Urinary bladder (tissue), 4 donors: ENCODE data around the gene YEATS4. TPM values are rescaled to one million over a fixed set of nuclear protein-coding genes. Genes with fewer than 3 reads are reported as not detected.

Experiments
- DNase-seq: peaks from one replicate; pipeline ENCODE4 v3.0.0-alpha.2; 2015; ENCODE audit errors: extremely low spot score
- H3K27ac ChIP-seq: one replicate; pipeline ENCODE4 v1.5.1; 2013; ENCODE audit warnings: low read depth, mild to moderate bottlenecking, moderate library complexity
- H3K36me3 ChIP-seq: one replicate; pipeline ENCODE4 v1.6.1; 2013; ENCODE audit warnings: mild to moderate bottlenecking, moderate library complexity; ENCODE audit not compliant: insufficient read depth
- H3K4me1 ChIP-seq: one replicate; pipeline ENCODE4 v1.6.1; 2013; ENCODE audit warnings: mild to moderate bottlenecking, moderate library complexity; ENCODE audit not compliant: insufficient read depth
- H3K4me3 ChIP-seq: one replicate; pipeline ENCODE4 v1.5.1; 2013; ENCODE audit warnings: low read depth, low read length
- WGBS: extraction: QIAGEN DNeasy Blood & Tissue Kit; methylation state at CpG from one replicate; pipeline ENCODE4 v1.1.7; 2013; 5-methylcytosine and 5-hydroxymethylcytosine counted together
- polyA plus RNA-seq: library from polyadenylated mRNA; stranded (reverse); fragments of 200-250 nt; gene quantifications from one replicate; pipeline ENCODE4 v1.2.3, GENCODE V29; 2013
- total RNA-seq: library from RNA; depleted of rRNA; stranded (reverse); fragments of >200 nt; gene quantifications from one replicate; pipeline ENCODE4 v1.2.3, GENCODE V29; 2014
- donor health status: healthy with polysubstance abuse.
- donor health status: healthy.

YEATS4 gene
- total and polyA plus RNA-seq, 2 donors = 15.2 to 24.0 TPM

GRCh38 chr12:69389831-69390230 is 30.3 kb downstream of the YEATS4 start:
- DNase-seq = no peak
- no peaks in the 10 kb centered on the region for H3K36me3 ChIP-seq
- H3K4me1 ChIP-seq = no peaks in the 10 kb centered on the region
- 20% methylated on average over 1 of the region's 1 CpG for WGBS
- no peak overlapping the region for H3K4me3 ChIP-seq
- H3K27ac ChIP-seq = no peak overlapping the region

GRCh38 chr12:69392179-69392928 is 32.8 kb downstream of the YEATS4 start:
- WGBS = 98% methylated on average over 1 of the region's 1 CpG

GRCh38 chr12:69396041-69396440 is 36.5 kb downstream of the YEATS4 start:
- H3K36me3 ChIP-seq = no peaks in the 10 kb centered on the region
- H3K4me3 ChIP-seq = no peak overlapping the region
- H3K4me1 ChIP-seq = no peaks in the 10 kb centered on the region
- WGBS = 77% methylated on average over 1 of the region's 1 CpG
- DNase-seq = no peak
- H3K27ac ChIP-seq = no peak overlapping the region

More at GRCh38 chr12:69392179-69392928, 32.8 kb downstream of the YEATS4 start:
- no peak for DNase-seq
- H3K4me1 ChIP-seq = no peaks in the 10 kb centered on the region
- H3K36me3 ChIP-seq = no peaks in the 10 kb centered on the region
- no peak overlapping the region for H3K27ac ChIP-seq
- H3K4me3 ChIP-seq = no peak overlapping the region

- Histone ChIP-seq H3K4me1 (no peaks in the 10 kb centered on the region), H3K36me3 (no peaks in the 10 kb centered on the region), H3K4me3 (no peak overlapping the region), H3K27ac (no peak overlapping the region)
- no peak for DNase-seq
- 97% methylated on average over 3 of the region's 3 CpGs for WGBS
These were observed 37.4 kb downstream of the YEATS4 start for GRCh38 chr12:69396963-69397362.

- H3K27ac ChIP-seq = no peak overlapping the region
- 89% methylated on average over 3 of the region's 3 CpGs for WGBS
- H3K36me3 ChIP-seq = no peaks in the 10 kb centered on the region
- no peak for DNase-seq
- no peaks in the 10 kb centered on the region for H3K4me1 ChIP-seq
- H3K4me3 ChIP-seq = no peak overlapping the region
These were observed 38.4 kb downstream of the YEATS4 start for GRCh38 chr12:69397978-69398377.

- H3K4me1 ChIP-seq = no peaks in the 10 kb centered on the region
- DNase-seq = no peak
- H3K4me3 ChIP-seq = no peak overlapping the region
- no peak overlapping the region for H3K27ac ChIP-seq
- H3K36me3 ChIP-seq = no peaks in the 10 kb centered on the region
- 49% methylated on average over 4 of the region's 4 CpGs for WGBS
These were observed 42.4 kb downstream of the YEATS4 start for GRCh38 chr12:69401940-69402339.

GRCh38 chr12:69404851-69405565 is 45.5 kb downstream of the YEATS4 start:
- no peaks in the 10 kb centered on the region for H3K36me3 ChIP-seq
- no peak overlapping the region for H3K27ac ChIP-seq
- no peak for DNase-seq
- H3K4me3 ChIP-seq = no peak overlapping the region
- WGBS = 85% methylated on average over 7 of the region's 7 CpGs
- H3K4me1 ChIP-seq = no peaks in the 10 kb centered on the region

GRCh38 chr12:69405566-69405865 is 46.0 kb downstream of the YEATS4 start:
- DNase-seq = no peak
- no peak overlapping the region for H3K27ac ChIP-seq
- H3K36me3 ChIP-seq = no peaks in the 10 kb centered on the region
- H3K4me3 ChIP-seq = no peak overlapping the region
- 43% methylated on average over 4 of the region's 4 CpGs for WGBS
- H3K4me1 ChIP-seq = no peaks in the 10 kb centered on the region

GRCh38 chr12:69406217-69406616 is 46.7 kb downstream of the YEATS4 start:
- WGBS = 91% methylated on average over 2 of the region's 2 CpGs
- H3K36me3 ChIP-seq = no peaks in the 10 kb centered on the region
- no peak overlapping the region for H3K4me3 ChIP-seq
- no peaks in the 10 kb centered on the region for H3K4me1 ChIP-seq
- no peak for DNase-seq
- H3K27ac ChIP-seq = no peak overlapping the region

GRCh38 chr12:69410571-69410970 is 51.0 kb downstream of the YEATS4 start:
- DNase-seq = no peak
- Histone ChIP-seq H3K4me3 (no peak overlapping the region), H3K36me3 (no peaks in the 10 kb centered on the region), H3K27ac (no peak overlapping the region), H3K4me1 (no peaks in the 10 kb centered on the region)
- 89% methylated on average over 9 of the region's 9 CpGs for WGBS

GRCh38 chr12:69412655-69413054 is 53.1 kb downstream of the YEATS4 start:
- H3K27ac ChIP-seq = no peak overlapping the region
- no peak overlapping the region for H3K4me3 ChIP-seq
- no peaks in the 10 kb centered on the region for H3K36me3 ChIP-seq
- no peak for DNase-seq
- no peaks in the 10 kb centered on the region for H3K4me1 ChIP-seq
- 93% methylated on average over 3 of the region's 3 CpGs for WGBS

- WGBS = 21% methylated on average over 8 of the region's 8 CpGs
These were observed 56.1 kb downstream of the YEATS4 start for GRCh38 chr12:69415471-69416275.

GRCh38 chr12:69417231-69417630 is 57.7 kb downstream of the YEATS4 start:
- DNase-seq = no peak
- Histone ChIP-seq H3K4me3 (no peak overlapping the region), H3K27ac (no peak overlapping the region), H3K4me1 (no peaks in the 10 kb centered on the region), H3K36me3 (no peaks in the 10 kb centered on the region)
- WGBS = 92% methylated on average over 5 of the region's 5 CpGs

More at GRCh38 chr12:69415471-69416275, 56.1 kb downstream of the YEATS4 start:
- Histone ChIP-seq H3K4me1 (no peaks in the 10 kb centered on the region), H3K36me3 (no peaks in the 10 kb centered on the region), H3K4me3 (no peak overlapping the region), H3K27ac (no peak overlapping the region)
- DNase-seq = peak; percentile 54

- H3K27ac ChIP-seq = no peak overlapping the region
- H3K4me3 ChIP-seq = no peak overlapping the region
- WGBS = 77% methylated on average over 5 of the region's 5 CpGs
- H3K4me1 ChIP-seq = no peaks in the 10 kb centered on the region
- no peak for DNase-seq
- H3K36me3 ChIP-seq = no peaks in the 10 kb centered on the region
These were observed 58.2 kb downstream of the YEATS4 start for GRCh38 chr12:69417741-69418167.
